ENCODE results near the gene DAPK2. TPM values are rescaled to one million over a fixed set of nuclear protein-coding genes. Genes with fewer than 3 reads are reported as not detected.

The DAPK2 gene
- total RNA-seq, 1 experiment from 2014 or later: under 0.01 TPM

- DNase-seq (ENCODE audit: low read depth): no peak
Measured at GRCh38 chr15:64024172-64025050, 21.9 kb downstream of the DAPK2 start.

- no peak for DNase-seq (ENCODE audit: low read depth)
Measured at GRCh38 chr15:64023220-64023619, 23.1 kb downstream of the DAPK2 start.

GRCh38 chr15:64022571-64022970 is 23.7 kb downstream of the DAPK2 start:
- DNase-seq (ENCODE audit: low read depth): no peak

- DNase-seq (ENCODE audit: low read depth): peak; percentile 44
Measured at GRCh38 chr15:64019764-64020163, 26.5 kb downstream of the DAPK2 start.

- DNase-seq (ENCODE audit: low read depth): no peak
Measured at GRCh38 chr15:64017591-64018163, 28.6 kb downstream of the DAPK2 start.

GRCh38 chr15:64017082-64017588 is 29.1 kb downstream of the DAPK2 start:
- no peak for DNase-seq (ENCODE audit: low read depth)

- DNase-seq (ENCODE audit: low read depth): no peak
Measured at GRCh38 chr15:64016257-64016656, 30.0 kb downstream of the DAPK2 start.

- DNase-seq (ENCODE audit: low read depth): no peak
Measured at GRCh38 chr15:64014995-64015394, 31.3 kb downstream of the DAPK2 start.

GRCh38 chr15:64013179-64014062 is 32.9 kb downstream of the DAPK2 start:
- DNase-seq (ENCODE audit: low read depth): no peak

GRCh38 chr15:64011736-64012135 is 34.5 kb downstream of the DAPK2 start:
- DNase-seq (ENCODE audit: low read depth): no peak

- DNase-seq (ENCODE audit: low read depth): peak; percentile 97
Measured at GRCh38 chr15:64010719-64011118, 35.6 kb downstream of the DAPK2 start.

GRCh38 chr15:64009798-64010261 is 36.5 kb downstream of the DAPK2 start:
- DNase-seq (ENCODE audit: low read depth): no peak

GRCh38 chr15:64009241-64009640 is 37.0 kb downstream of the DAPK2 start:
- no peak for DNase-seq (ENCODE audit: low read depth)

- no peak for DNase-seq (ENCODE audit: low read depth)
Measured at GRCh38 chr15:64008177-64008576, 38.1 kb downstream of the DAPK2 start.

GRCh38 chr15:64006642-64007041 is 39.6 kb downstream of the DAPK2 start:
- no peak for DNase-seq (ENCODE audit: low read depth)

- DNase-seq (ENCODE audit: low read depth): peak; percentile 66
Measured at GRCh38 chr15:64004587-64004986, 41.7 kb downstream of the DAPK2 start.

- DNase-seq (ENCODE audit: low read depth): no peak
Measured at GRCh38 chr15:64004056-64004455, 42.2 kb downstream of the DAPK2 start.

GRCh38 chr15:64003182-64003581 is 43.1 kb downstream of the DAPK2 start:
- no peak for DNase-seq (ENCODE audit: low read depth)

GRCh38 chr15:64001148-64001547 is 45.1 kb downstream of the DAPK2 start:
- no peak for DNase-seq (ENCODE audit: low read depth)

GRCh38 chr15:64000183-64000951 is 45.9 kb downstream of the DAPK2 start:
- no peak for DNase-seq (ENCODE audit: low read depth)

- peak; percentile 31 for DNase-seq (ENCODE audit: low read depth)
Measured at GRCh38 chr15:63999177-63999576, 47.1 kb downstream of the DAPK2 start.

All from RPMI7951 (cell line).